LNCaP clone FGC (cell line): ENCODE results near the gene ASNSD1.
A peak's percentile ranks its signal among the peaks of the same experiment; 100 is the strongest.

Experiments used
- DNase-seq: peaks from one replicate; pipeline ENCODE4 v3.0.0-alpha.2; 2011; ENCODE audit warnings: low read depth
- H3K4me3 ChIP-seq: 2 replicates; pipeline ENCODE4 v1.5.1; 2011; ENCODE audit warnings: mild to moderate bottlenecking, low read depth, low read length, control low read depth
- TF ChIP-seq, protein P1 (sequence below): IDR thresholded peaks from 2 replicates; pipeline ENCODE4 v1.5.1; 2012; ENCODE audit warnings: mild to moderate bottlenecking; ENCODE audit not compliant: control insufficient read depth, insufficient read depth; ENCODE audit errors: extremely low read depth

The ASNSD1 gene

DNA sequence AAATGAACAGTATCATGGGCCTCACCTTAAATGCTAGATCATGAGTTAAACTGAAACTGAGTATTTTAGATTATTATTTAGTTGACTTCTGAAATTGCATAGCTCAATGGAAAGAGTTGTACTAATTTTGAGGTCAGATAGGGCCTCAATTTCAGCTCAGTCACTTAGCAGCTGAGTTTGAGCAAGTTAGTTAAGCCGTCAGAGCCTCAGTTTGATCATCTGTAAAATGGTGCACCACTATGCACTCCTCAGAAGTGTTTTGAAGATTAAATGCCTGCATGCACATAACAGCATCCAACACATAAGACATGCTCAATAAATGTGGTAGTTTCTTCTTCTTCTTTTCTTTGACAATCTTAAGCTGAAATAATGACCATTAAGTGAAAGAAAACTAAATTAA is 38.2 kb upstream of the ASNSD1 start:
- no peak overlapping the region for H3K4me3 ChIP-seq
- DNase-seq, result no peak
- TF ChIP-seq, protein P1, sequence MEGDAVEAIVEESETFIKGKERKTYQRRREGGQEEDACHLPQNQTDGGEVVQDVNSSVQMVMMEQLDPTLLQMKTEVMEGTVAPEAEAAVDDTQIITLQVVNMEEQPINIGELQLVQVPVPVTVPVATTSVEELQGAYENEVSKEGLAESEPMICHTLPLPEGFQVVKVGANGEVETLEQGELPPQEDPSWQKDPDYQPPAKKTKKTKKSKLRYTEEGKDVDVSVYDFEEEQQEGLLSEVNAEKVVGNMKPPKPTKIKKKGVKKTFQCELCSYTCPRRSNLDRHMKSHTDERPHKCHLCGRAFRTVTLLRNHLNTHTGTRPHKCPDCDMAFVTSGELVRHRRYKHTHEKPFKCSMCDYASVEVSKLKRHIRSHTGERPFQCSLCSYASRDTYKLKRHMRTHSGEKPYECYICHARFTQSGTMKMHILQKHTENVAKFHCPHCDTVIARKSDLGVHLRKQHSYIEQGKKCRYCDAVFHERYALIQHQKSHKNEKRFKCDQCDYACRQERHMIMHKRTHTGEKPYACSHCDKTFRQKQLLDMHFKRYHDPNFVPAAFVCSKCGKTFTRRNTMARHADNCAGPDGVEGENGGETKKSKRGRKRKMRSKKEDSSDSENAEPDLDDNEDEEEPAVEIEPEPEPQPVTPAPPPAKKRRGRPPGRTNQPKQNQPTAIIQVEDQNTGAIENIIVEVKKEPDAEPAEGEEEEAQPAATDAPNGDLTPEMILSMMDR, result no peak

DNA sequence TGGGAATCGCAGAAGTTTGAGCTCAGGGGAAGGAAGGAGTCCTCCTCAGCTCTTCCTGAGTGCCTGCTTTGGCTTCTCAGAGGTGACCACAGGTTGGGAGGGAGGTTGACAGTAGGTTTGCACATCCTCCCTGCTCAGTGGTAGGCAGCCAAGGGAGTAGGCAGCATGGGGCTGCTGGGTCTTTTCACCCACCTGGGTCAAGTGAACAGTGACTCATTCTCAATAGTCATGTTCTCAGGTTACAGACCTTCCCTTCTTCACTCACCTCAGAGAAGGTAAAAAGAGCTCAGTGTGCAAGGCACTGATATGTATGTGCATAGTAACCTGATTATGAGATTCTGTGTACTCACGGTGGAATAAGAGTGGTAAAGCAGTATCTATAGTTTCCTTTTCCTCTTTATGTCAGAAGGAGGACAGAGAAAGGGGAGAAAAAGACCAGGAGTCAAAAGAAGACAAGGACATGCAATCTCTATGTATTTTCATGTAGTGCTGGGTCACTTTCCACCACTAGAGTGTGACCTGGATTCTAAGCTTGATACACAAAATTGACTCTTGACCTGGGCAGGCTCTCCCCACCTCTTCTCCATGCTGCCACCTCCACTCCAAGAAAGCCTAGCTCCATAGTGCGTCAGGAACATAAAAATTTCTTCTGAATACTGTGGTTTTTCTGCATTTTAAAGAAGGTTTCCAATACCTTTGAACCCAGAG is 36.5 kb upstream of the ASNSD1 start:
- TF ChIP-seq, protein P1, result no peak
- H3K4me3 ChIP-seq, result no peak overlapping the region
- DNase-seq, result no peak

DNA sequence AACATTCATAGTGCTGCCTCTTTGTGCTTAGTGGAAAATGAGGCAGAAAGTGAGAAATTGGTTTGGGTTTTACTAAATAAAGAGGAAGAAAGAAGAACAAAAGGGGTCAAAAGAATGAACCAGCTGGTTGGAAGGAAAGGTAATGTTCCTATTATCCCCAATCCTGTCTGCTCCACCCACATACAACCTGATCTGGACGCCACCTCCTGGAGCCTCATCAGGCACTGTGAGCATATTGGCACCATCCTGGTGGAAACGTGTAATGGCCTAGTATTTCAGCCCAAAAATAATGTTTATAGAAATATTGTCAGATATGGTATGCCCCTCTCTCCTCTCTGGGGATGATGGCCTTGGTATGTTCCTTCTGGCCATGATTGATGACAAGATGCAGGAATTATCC is 35.6 kb upstream of the ASNSD1 start:
- no peak overlapping the region for H3K4me3 ChIP-seq
- no peak for DNase-seq

DNA sequence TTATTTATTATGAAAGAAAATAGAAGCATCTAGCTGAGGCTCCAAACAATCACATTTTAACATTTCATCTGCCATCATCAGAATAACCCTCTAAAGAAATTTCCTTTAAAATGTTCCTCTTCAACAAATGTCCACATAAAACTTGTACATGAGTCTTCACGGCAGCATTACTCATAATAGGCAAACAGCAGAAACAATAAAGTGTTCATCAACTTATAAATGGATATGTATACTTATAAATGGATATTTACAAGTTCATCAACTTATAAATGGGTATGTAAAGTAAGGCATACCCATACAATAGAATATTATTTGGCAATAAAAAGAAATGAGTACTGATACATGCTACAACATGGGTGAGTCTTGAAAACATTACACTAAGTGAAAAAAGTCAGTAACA is 33.5 kb upstream of the ASNSD1 start:
- TF ChIP-seq, protein P1, result no peak
- H3K4me3 ChIP-seq, result no peak overlapping the region
- DNase-seq, result peak; percentile 51

More for the DNA sequence above, 35.6 kb upstream of the ASNSD1 start:
- TF ChIP-seq, protein P1, result no peak

DNA sequence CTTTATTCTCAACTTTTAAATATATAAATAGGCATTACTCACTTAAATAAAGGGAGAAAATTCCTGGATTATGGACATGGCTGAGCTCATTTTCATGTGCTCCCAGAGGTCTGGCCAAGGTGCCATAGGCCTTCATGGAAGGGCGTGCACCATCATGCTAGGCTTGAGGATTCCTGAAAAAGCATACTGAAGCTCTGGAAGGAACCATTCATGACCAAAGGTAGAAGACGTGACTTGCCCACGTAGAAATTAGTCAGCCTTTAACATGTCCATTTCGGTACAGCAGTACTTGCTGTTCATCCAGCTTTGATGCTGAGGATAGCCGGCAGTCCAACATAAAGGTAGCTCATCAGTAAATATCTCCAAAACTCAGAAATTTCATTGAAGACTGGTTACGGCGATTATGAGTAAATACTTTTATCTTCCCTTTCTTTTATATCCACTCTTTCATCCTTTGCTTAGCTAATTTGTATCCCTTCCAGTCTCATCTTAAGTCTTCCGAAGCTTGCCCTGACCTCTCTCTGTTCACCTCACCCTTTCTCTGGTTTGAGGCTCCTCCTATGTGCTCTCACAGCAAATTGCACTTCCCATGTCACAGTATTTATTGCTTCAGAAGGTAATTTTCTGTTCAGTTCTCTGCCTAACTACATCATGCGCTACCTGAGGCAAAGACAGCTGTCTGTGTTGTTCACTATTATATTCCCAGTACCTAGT is 32.3 kb upstream of the ASNSD1 start:
- DNase-seq, result no peak
- TF ChIP-seq, protein P1, result peak; percentile 15; the same call in 1 of the 2 replicates
- H3K4me3 ChIP-seq, result no peak overlapping the region

DNA sequence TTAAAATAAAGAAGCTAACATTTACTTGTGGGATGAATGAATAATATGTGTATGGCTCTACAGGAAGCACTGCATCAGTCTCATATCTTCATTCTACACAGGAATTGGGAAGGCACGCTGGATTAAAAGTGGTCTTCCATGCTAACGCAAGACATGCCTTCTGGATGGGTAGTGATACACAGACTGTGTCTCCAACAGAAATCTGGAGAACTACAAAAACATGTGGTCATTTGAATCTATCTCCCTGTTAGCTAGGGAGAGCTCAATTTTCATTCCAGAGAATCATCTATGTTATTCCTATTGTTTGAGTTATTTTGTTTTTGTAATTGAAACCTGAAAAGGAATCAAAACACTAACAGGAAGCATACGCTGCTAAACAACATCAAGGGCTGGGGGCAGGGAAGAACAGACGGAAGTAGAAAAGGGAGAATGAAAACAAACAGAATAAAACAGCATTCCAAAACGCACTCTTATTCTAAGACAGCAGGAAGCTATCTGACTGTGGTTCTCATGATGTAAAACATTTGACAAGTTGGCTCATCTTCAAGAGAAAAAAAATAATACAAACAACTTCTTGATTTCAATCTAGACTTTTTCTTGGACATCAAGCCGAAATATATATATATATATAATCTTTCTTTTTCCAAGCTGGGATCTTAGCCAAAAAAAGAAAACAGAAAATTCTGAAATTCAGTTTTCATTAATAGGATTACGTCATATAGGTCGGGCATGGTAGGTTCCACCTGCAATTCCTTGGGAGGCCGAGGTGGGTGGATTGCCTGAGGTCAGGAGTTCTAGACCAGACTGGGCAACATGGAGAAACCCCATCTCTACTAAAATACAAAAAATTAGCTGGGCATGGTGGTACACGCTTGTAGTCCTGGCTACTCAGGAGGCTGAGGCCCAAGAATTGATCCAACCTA is 31.5 kb upstream of the ASNSD1 start:
- DNase-seq, result peak; percentile 81
- TF ChIP-seq, protein P1, result no peak
- no peak overlapping the region for H3K4me3 ChIP-seq
